ENCODE data around the gene PRKCE.

GRCh38 chr2:45869165-45869501 lies 217.7 kb downstream of the PRKCE start:
- TF ChIP-seq, protein P1, sequence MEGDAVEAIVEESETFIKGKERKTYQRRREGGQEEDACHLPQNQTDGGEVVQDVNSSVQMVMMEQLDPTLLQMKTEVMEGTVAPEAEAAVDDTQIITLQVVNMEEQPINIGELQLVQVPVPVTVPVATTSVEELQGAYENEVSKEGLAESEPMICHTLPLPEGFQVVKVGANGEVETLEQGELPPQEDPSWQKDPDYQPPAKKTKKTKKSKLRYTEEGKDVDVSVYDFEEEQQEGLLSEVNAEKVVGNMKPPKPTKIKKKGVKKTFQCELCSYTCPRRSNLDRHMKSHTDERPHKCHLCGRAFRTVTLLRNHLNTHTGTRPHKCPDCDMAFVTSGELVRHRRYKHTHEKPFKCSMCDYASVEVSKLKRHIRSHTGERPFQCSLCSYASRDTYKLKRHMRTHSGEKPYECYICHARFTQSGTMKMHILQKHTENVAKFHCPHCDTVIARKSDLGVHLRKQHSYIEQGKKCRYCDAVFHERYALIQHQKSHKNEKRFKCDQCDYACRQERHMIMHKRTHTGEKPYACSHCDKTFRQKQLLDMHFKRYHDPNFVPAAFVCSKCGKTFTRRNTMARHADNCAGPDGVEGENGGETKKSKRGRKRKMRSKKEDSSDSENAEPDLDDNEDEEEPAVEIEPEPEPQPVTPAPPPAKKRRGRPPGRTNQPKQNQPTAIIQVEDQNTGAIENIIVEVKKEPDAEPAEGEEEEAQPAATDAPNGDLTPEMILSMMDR (IDR thresholded peaks at IDR 0.05), result no peak
- TF ChIP-seq POLR2A (IDR thresholded peaks at IDR 0.05) (no peak), POLR2AphosphoS5 (IDR thresholded peaks at IDR 0.05) (no peak)
